GM12865 (cell line): ENCODE data around the gene TRHDE.

ENCODE experiments used
- DNase-seq: peaks from one replicate; pipeline ENCODE4 v3.0.0; 2010; ENCODE audit warnings: low read depth
- H3K4me3 ChIP-seq: 2 replicates; pipeline ENCODE4 v1.5.1; 2011; ENCODE audit warnings: mild to moderate bottlenecking, low read depth, low read length, control low read depth
- TF ChIP-seq, protein P1 (sequence below): IDR thresholded peaks from 2 replicates; pipeline ENCODE4 v1.5.1; 2011; ENCODE audit warnings: low read length, control low read depth, low read depth, inconsistent platforms; ENCODE audit not compliant: insufficient read depth; ENCODE audit errors: missing control alignments

The TRHDE gene

DNA sequence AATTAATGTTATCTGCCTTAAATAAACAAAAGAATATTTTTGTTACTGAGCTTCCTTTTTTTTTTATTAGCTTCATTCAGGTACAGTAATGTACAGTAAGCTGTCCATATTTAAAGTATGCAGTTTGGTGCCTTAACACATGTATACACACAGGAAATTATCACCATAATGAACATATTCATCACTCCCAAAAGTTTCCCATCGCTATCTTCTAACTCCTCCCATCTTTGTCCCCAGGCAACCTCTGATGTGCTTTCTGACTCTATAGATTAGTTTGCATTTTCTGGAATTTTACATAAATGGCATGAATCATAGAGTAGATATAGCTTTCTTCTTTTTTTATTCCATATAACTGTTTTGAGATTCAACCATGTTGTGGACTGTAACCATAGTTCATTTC is 193.0 kb downstream of the TRHDE start:
- no peak for DNase-seq
- TF ChIP-seq, protein P1, sequence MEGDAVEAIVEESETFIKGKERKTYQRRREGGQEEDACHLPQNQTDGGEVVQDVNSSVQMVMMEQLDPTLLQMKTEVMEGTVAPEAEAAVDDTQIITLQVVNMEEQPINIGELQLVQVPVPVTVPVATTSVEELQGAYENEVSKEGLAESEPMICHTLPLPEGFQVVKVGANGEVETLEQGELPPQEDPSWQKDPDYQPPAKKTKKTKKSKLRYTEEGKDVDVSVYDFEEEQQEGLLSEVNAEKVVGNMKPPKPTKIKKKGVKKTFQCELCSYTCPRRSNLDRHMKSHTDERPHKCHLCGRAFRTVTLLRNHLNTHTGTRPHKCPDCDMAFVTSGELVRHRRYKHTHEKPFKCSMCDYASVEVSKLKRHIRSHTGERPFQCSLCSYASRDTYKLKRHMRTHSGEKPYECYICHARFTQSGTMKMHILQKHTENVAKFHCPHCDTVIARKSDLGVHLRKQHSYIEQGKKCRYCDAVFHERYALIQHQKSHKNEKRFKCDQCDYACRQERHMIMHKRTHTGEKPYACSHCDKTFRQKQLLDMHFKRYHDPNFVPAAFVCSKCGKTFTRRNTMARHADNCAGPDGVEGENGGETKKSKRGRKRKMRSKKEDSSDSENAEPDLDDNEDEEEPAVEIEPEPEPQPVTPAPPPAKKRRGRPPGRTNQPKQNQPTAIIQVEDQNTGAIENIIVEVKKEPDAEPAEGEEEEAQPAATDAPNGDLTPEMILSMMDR, result no peak
- no peak overlapping the region for H3K4me3 ChIP-seq

DNA sequence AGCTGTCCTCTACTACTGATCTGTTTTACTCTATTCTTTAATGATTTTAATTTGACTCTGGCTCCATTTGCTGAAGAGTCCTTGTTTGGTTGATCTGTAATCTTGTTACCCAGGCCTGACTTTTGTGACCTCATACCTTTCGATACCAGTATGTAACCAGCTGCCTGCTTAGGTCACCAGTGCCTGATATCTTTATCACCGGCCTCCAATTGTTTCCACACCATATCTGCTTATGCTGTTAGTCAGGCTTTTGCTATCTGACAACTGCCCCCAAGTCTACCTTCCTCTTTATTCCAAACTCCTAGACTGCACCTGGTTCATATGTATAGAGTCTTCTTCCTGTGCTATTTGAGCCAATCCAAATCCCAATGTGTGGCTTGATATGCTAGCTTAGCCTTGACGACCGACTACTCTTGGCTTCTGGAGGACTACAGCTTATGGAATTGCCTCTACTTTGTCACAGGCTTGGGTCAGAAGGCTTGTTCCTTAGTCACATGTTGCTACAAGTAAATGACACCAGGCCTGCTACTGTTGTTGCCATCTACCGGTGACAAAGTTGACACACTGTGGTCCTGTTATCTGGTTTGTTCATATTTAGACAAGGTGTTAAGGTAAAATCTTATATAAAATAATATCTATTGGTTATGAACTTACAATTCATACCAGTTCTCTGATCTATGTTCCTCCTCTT is 193.9 kb downstream of the TRHDE start:
- DNase-seq, result no peak
- TF ChIP-seq, protein P1, result no peak
- H3K4me3 ChIP-seq, result no peak overlapping the region

DNA sequence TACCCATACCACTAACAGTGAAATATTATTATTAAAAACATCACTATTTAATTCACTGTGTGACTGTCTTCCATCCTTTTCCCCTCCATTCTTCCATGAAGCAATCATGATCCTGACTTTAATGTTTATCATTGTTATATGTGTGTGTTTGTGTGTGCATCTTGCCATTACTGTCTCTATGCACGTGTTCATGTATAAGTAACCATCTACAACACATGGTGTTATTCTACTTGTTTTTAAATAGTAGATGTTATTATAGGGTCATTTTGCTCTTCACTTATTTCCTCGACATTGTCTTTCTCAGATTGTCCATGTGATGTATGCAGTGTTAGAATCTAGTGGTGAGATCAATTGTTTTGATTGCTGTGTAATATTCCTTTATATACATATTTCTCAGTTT is 195.8 kb downstream of the TRHDE start:
- TF ChIP-seq, protein P1, result no peak
- H3K4me3 ChIP-seq, result no peak overlapping the region
- DNase-seq, result no peak

DNA sequence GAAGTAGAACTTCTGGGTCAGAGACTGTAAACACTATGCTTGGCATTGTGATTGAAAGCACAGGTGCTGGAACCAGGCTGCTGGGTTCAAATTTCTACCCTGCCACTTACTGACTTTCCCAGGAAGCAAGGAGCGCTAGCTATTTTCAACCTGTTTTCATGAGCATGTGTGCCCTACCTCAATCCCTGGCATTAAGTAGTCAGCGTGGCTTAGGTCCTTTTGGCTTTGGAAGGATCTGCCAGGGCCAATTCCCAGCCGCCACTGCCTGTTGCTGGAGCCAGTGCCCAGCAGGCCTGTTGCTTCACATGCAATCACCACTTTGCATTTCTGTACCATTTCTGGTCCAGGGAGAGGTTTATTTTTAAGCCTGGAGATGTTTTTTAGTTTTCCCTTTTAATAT is 196.3 kb downstream of the TRHDE start:
- H3K4me3 ChIP-seq, result no peak overlapping the region
- no peak for DNase-seq
- TF ChIP-seq, protein P1, result no peak

DNA sequence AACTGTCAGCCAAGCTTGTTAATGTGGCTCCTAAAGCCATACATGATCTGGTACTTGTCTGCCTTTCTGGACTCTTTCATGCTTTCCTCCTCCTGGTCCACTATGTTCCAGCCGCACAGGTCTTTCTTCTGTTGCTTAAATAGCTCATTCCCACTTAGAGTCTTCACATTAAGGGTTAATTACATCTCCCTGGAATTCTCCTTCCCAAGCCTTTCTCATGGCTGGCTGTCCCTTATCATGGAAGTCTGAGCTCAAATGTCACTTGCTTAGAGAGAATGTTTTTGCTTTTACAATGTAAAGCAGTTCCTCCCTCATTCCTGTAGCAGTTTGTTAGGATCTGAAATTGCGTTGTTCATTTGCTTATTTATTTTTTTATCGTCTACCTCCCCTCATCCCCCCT is 199.6 kb downstream of the TRHDE start:
- H3K4me3 ChIP-seq, result no peak overlapping the region
- TF ChIP-seq, protein P1, result no peak
- no peak for DNase-seq

DNA sequence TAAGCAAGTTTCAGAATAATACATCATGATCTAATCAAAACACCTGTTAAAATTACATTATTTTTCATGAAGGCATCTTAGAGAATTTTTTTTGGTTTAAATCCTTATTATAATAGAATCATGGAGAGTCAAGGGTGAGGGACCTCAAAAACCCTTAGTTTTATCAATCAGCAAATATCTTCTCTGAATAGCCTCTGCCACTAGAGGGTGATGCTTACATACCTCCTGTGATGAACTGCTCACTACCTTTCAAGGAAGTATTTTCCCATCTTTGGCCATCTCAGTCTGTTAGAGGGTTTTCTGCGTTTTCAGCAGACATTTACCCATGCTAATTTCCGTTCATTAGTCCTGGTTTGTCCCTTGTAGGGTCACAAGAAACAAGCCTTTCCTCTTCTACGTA is 200.2 kb downstream of the TRHDE start:
- TF ChIP-seq, protein P1, result no peak
- H3K4me3 ChIP-seq, result no peak overlapping the region
- DNase-seq, result no peak

DNA sequence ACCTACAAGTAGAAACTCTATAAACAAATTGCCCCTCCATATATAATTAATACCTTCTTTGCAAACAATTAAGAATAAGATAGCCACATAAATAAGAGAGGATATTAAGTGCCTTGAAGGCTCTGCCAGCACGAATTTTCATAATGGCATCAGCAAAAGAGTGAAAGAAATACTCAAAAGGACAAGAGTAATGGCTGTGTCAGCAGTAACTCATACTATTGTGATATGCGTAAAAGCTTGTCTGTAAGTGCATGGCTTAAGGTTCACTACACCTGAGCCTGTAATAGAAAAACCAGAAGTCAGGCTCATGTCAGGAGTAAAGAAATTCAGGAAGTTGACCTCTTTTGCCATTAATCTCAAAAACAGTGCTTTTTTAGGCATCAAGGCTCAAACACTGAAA is 204.1 kb downstream of the TRHDE start:
- TF ChIP-seq, protein P1, result no peak
- no peak overlapping the region for H3K4me3 ChIP-seq
- DNase-seq, result no peak
